ENCODE results near the gene XYLT1.

The XYLT1 gene

GRCh38 chr16:17461951-17462729 is 8.6 kb downstream of the XYLT1 start:
- no peak for DNase-seq (ENCODE audit: low read depth, low spot score)

GRCh38 chr16:17460890-17461289 is 9.9 kb downstream of the XYLT1 start:
- H3K27ac ChIP-seq: no peak overlapping the region
- no peak for DNase-seq (ENCODE audit: low read depth, low spot score)

More at GRCh38 chr16:17461951-17462729, 8.6 kb downstream of the XYLT1 start:
- H3K27ac ChIP-seq: no peak overlapping the region

- H3K27ac ChIP-seq: no peak overlapping the region
- DNase-seq (ENCODE audit: low read depth, low spot score): no peak
Observed at GRCh38 chr16:17459903-17460521, 10.7 kb downstream of the XYLT1 start.

- no peak overlapping the region for H3K27ac ChIP-seq
- no peak for DNase-seq (ENCODE audit: low read depth, low spot score)
Observed at GRCh38 chr16:17457997-17458396, 12.8 kb downstream of the XYLT1 start.

- no peak for DNase-seq (ENCODE audit: low read depth, low spot score)
- no peak overlapping the region for H3K27ac ChIP-seq
Observed at GRCh38 chr16:17457513-17457912, 13.2 kb downstream of the XYLT1 start.

- no peak overlapping the region for H3K27ac ChIP-seq
- no peak for DNase-seq (ENCODE audit: low read depth, low spot score)
Observed at GRCh38 chr16:17454162-17454730, 16.5 kb downstream of the XYLT1 start.

- no peak overlapping the region for H3K27ac ChIP-seq
- DNase-seq (ENCODE audit: low read depth, low spot score): no peak
Observed at GRCh38 chr16:17453364-17454038, 17.3 kb downstream of the XYLT1 start.

- H3K27ac ChIP-seq: no peak overlapping the region
- DNase-seq (ENCODE audit: low read depth, low spot score): no peak
Observed at GRCh38 chr16:17452922-17453321, 17.8 kb downstream of the XYLT1 start.

GRCh38 chr16:17451843-17452242 is 18.9 kb downstream of the XYLT1 start:
- no peak overlapping the region for H3K27ac ChIP-seq
- DNase-seq (ENCODE audit: low read depth, low spot score): no peak

GRCh38 chr16:17450291-17450690 is 20.5 kb downstream of the XYLT1 start:
- H3K27ac ChIP-seq: no peak overlapping the region
- no peak for DNase-seq (ENCODE audit: low read depth, low spot score)

- no peak overlapping the region for H3K27ac ChIP-seq
- DNase-seq (ENCODE audit: low read depth, low spot score): no peak
Observed at GRCh38 chr16:17448640-17449638, 21.8 kb downstream of the XYLT1 start.

- no peak for DNase-seq (ENCODE audit: low read depth, low spot score)
- H3K27ac ChIP-seq: no peak overlapping the region
Observed at GRCh38 chr16:17447101-17447569, 23.6 kb downstream of the XYLT1 start.

GRCh38 chr16:17446661-17447060 is 24.1 kb downstream of the XYLT1 start:
- no peak overlapping the region for H3K27ac ChIP-seq
- no peak for DNase-seq (ENCODE audit: low read depth, low spot score)

- DNase-seq (ENCODE audit: low read depth, low spot score): no peak
- H3K27ac ChIP-seq: no peak overlapping the region
Observed at GRCh38 chr16:17445421-17445820, 25.3 kb downstream of the XYLT1 start.

GRCh38 chr16:17444658-17445057 is 26.1 kb downstream of the XYLT1 start:
- no peak for DNase-seq (ENCODE audit: low read depth, low spot score)
- no peak overlapping the region for H3K27ac ChIP-seq

- no peak for DNase-seq (ENCODE audit: low read depth, low spot score)
- H3K27ac ChIP-seq: no peak overlapping the region
Observed at GRCh38 chr16:17440131-17440530, 30.6 kb downstream of the XYLT1 start.

GRCh38 chr16:17439580-17439979 is 31.2 kb downstream of the XYLT1 start:
- no peak for DNase-seq (ENCODE audit: low read depth, low spot score)
- H3K27ac ChIP-seq: no peak overlapping the region

GRCh38 chr16:17437981-17438380 is 32.8 kb downstream of the XYLT1 start:
- no peak for DNase-seq (ENCODE audit: low read depth, low spot score)
- no peak overlapping the region for H3K27ac ChIP-seq

GRCh38 chr16:17437127-17437720 is 33.5 kb downstream of the XYLT1 start:
- DNase-seq (ENCODE audit: low read depth, low spot score): no peak
- no peak overlapping the region for H3K27ac ChIP-seq
